HCT116 (cell line): Measurements from ENCODE around the gene ICAM2.

ENCODE experiments used
- ATF3 ChIP-seq: IDR thresholded peaks from 2 replicates; pipeline ENCODE4 v1.6.1; 2012
- SIN3A ChIP-seq: IDR thresholded peaks from 2 replicates; pipeline ENCODE4 v1.6.1; 2012; ENCODE audit warnings: low read depth

- TF ChIP-seq ATF3 = no peak
- TF ChIP-seq SIN3A = no peak
These were observed 28.4 kb upstream of the ICAM2 start for GRCh38 chr17:64048805-64049204.
